ENCODE data around the gene SLC25A6.
"Not testable (repeated sequence)": the region's sequence is repeated elsewhere in the genome, so short reads cannot be mapped to it uniquely, and the experiment has no call there.

The SLC25A6 gene

DNA sequence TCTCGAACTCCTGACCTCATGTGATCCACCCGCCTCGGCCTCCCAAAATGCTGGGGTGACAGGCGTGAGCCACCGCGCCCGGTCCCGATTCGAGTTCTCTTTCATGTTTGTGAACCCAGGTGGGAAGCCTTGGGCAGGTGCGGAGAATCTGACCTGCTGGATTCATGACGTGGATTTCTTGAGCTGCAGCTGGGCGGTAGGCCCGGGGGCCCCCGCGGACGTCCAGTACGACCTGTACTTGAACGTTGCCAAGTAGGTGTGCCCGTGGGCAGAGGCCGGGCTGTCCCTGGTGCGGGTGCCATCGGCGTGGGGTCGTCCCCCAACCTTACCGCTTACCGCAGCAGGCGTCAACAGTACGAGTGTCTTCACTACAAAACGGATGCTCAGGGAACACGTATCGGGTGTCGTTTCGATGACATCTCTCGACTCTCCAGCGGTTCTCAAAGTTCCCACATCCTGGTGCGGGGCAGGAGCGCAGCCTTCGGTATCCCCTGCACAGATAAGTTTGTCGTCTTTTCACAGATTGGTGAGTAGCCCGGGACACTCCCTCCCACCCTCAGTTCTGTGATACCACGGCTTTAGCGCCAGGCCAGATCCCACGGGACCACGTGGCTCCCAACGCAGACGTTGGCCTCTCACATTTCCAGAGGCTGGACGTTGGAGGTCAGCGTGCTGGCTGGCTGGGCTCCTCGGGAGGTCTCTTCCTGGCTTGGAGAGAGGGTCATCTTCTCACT lies 39.8 kb downstream of the SLC25A6 start:
- no peak for DNase-seq

DNA sequence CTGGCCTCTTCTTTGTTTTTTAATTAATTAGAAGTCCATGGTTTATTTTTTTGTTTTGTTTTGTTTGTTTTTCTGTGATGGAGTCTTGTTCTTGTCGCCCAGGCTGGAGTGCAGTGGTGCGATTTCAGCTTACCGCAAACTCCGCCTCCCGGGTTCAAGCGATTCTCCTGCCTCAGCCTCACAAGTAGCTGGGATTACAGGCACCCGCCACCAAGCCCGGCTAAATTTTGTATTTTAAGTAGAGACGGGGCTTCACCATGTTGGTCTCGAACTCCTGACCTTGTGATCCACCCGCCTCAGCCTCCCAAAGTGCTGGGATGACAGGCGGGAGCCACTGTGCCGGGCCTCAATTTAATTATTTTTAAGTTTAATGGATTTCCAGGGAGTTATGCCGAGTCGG lies 42.3 kb downstream of the SLC25A6 start:
- DNase-seq, result not testable (repeated sequence)

DNA sequence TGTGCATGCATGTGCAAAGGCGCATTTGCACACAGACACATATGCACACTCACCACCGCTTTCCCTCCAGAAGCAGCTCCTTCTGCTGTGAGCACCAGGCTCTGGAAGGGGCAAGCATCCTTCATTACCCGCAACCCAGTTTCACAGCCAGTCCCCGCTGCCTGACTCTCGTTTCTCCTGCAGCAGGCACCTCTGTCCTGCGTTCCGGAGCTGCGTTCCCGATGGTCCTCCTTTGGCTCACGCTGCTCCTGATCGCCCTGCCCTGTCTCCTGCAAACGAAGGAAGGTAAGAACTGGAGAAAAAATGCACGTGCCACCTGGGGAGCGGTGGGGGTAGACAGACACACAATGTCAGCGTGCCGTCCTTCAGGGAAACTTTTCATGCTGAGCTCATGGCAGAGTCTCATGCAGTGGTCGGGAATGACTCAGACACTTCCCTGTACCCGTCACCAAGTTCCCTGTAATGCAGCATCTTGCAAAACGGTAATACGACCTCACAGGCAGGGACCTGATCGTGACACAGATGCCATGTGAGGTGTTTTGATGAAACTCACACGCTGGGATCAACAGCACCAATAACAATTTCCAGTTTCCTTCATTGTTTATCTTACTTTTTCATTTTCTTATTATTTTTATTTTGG lies 50.2 kb downstream of the SLC25A6 start:
- DNase-seq, result no peak

DNA sequence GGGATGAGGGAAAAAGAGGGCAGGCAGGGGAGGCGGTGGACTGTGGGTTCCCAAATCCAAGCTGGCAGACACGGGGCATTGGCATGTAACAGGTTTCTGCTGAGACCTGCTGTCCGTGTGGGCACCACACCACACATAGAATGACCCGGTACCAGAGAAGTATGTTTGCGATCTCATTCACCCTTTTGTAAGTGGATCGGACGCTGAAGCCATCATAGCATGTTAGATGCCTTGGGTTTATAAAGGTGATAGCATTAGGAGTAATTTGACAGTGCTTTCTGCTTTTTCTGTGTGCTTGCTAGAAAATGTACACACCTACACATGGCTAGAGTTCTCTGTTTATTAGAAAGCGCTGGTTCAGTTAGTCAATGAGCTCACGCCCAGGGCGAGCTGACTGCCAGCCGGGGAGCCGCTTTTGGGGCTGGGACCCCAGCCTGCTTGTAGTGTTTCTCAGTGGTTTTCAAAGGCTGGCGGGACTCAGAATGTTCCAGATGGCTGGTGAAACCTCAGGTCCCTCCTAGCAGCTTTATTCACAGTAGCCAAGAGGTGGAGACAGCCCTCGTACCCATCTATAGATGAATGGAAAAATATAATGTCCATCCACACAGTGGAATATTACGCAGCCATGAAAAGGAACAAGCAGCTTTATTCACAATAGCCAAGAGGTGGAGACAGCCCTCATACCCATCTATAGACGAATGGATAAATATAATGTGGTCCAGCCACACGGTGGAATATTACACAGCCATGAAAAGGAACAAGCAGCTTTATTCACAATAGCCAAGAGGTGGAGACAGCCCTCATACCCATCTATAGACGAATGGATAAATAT lies 54.7 kb downstream of the SLC25A6 start:
- no peak for DNase-seq

DNA sequence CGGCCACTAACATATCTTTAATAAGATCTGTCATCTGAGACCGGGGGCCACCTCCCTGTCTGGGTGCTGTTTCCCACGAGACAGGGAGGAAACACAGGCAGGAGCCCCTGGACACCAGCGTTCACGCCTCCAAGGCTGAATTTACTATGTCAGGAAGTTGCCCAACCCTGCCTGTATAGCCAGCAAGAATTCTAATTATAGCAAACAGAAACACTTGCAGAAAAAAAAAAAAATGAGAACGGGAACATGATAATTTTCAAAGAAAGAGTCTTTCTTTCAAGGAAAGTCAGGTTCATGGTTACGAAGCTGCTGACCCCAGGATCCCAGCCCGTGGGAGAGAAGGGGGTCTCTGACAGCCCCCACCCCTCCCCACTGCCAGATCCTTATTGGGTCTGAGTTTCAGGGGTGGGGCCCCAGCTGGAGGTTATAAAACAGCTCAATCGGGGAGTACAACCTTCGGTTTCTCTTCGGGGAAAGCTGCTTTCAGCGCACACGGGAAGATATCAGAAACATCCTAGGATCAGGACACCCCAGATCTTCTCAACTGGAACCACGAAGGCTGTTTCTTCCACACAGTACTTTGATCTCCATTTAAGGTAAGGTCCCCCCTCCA lies 55.5 kb downstream of the SLC25A6 start, which contains the start of gene IL3RA:
TSS of gene IL3RA (plus strand) at position 455 of the 613 bp plus-strand sequence. CDS start 4,981 bp downstream, outside the sequence.
- DNase-seq, result no peak

All from activated effector memory CD4-positive, alpha-beta T cell treated with anti-CD3 and anti-CD28 coated beads, Interleukin-2, amount 50 U/mL, for 16 hours (primary cell).